GM19023 (cell line): Measurements from ENCODE around the gene PATE1.
"Not testable (repeated sequence)": the region's sequence is repeated elsewhere in the genome, so short reads cannot be mapped to it uniquely, and the experiment has no call there.

Experiments used
- ATAC-seq: cut with Tn5 transposase; IDR thresholded peaks from one replicate; pipeline ENCODE4 v1.9.1; 2021; ENCODE audit warnings: mild to moderate bottlenecking, moderate library complexity; ENCODE audit not compliant: unreplicated experiment

The PATE1 gene, protein sequence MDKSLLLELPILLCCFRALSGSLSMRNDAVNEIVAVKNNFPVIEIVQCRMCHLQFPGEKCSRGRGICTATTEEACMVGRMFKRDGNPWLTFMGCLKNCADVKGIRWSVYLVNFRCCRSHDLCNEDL

DNA sequence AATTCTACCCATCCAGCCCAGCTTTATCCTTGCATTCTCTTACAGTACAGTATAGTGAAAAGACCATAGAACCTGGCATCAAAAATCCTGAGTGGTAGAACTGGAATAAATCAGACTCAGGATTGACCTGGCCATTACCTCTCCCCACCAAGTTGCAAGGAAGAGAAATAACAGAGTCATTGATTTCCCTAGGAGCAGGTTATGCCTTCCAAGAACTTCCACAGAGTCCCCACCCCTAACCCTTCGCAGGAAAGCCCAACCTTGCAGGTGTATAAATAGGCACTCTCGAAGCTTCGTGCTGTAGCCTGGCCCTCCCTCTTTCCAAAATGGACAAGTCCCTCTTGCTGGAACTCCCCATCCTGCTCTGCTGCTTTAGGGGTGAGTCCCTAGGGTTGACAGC is at the start of gene PATE1:
PATE1 (plus strand) TSS at position 301 of the 400 bp plus-strand sequence; CDS start at position 327, 26 bp downstream.
- no peak for ATAC-seq

DNA sequence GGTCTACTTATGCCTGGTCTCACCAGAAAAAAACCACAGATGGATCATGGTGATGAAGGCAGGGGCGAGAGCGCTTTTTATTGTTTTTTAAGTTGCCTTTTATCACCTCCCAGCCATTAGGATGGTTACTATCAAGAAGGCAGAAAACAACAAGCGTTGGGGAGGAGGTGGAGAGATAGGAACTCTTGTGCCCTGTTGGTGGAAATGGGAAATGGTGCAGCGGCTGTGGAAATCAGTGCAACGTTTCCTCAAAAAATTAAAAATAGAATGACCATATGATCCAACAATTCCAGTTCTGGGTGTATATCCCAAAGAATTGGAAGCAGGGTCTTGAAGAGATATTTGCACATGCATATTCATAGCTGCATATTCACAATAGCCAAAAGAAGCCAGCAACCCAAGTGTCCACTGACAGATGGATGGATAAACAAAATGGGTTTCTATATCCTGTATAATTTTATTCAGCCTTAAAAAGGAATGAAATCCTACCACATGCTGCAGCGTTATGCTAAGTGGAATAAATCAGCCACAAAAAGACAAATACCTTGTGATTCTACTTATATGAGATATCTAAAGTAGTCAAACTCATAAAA is 45.0 kb upstream of the PATE1 start:
- ATAC-seq = no peak

DNA sequence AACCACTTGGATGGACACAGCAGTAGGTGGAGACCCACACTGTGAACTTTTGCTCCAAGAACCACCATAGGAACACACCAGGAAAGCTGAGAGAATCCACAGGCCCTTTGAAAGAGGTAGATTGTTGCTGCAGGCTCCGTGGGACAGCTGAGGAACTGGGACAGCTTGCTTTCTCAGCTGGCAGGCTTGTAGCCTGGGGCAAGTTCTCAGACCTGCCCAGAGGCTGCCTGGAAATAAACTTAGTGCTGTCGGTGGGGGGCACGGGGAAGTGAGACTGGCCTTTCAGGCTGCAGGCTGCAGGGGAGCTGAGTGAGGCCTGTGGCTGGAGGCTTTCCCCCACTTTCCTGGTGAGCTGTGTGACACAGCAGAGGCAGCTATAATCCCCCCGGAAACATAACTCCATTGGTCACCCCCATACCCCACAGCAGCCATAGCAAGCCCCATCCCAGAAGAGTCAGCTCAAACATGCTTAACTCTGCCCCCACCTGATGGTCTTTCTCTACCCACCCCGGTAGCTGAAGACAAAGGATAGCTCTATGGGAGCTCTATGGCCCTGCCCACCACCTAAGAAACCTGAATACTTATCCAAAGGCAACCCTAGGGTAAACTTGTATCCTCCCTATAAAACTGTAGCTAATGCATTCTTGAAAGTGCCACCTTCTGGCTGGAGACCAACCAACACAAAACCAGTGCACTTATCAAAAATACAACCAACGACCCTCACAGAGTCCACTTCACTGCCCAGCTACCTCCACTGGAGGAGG is 44.0 kb upstream of the PATE1 start:
- ATAC-seq = no peak

DNA sequence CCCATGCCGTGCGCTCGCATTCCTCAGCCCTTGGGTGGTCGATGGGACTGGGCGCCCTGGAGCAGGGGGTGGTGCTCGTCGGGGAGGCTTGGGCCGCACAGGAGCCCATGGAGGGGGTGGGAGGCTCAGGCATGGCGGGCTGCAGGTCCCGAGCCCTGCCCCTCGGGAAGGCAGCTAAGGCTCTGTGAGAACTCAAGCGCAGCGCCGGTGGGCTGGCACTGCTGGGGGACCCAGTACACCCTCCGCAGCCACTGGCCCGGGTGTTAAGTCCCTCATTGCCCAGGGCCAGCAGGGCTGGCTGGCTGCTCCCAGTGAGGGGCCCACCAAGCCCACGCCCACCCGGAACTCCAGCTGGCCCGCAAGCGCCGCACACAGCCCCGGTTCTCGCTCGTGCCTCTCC is 41.4 kb upstream of the PATE1 start:
- not testable (repeated sequence) for ATAC-seq

DNA sequence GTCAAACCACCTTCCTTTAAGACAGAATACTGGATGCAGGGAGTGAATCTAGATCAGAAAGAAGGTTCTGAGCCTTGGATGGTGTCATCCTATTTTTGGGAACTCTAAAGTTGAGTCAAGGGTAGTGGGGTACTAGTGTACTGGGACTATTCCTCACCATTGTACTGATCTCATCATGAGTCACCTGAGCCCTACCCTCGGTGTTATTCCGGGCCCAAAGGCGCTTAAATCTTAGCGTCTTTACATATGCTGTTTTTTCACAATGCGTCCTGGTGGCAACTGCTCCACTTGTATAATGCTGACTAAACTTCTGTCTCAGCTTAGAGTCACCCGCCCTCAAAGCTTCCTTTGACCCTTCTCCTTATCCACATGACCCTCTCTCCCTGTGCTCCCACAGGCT is 25.3 kb upstream of the PATE1 start:
- ATAC-seq = no peak

DNA sequence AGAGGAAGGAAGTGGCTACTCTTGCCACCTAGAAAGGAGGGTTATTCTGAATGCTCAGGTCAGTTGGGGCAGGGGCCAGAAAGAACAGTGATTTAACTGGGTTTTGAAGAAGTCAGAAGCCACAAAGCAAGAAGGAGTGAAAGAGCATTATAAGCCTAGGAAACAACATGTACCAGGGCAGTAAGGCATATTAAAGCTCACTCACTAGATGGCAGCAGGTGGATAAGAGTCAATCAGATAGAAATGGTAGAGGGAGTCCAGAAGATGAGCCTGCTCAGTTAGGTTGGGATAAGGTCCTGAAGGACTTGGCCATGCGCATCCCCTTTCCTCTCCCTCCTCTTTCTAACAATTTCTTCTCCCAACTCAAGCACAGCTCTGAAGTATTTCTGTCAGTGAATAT is 22.0 kb upstream of the PATE1 start:
- no peak for ATAC-seq

DNA sequence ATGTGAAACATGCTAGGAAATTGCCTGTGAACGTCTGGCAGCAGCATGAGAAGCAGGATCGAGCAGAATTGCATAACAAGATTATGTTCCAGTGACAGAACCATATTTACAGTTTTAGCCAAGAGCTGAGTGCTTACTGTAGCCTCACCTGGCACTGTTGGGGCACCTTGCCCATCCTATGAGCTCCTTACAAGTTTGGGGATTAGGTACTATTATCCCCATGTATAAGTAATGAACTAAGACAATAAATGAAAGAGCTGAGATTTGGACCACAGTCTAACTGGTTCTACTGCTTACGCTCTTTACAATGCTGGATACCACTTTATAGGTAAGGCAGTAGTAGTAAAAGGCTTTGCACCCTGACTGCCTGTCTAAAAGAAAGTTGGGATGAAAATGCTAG is 17.1 kb upstream of the PATE1 start:
- ATAC-seq = no peak

DNA sequence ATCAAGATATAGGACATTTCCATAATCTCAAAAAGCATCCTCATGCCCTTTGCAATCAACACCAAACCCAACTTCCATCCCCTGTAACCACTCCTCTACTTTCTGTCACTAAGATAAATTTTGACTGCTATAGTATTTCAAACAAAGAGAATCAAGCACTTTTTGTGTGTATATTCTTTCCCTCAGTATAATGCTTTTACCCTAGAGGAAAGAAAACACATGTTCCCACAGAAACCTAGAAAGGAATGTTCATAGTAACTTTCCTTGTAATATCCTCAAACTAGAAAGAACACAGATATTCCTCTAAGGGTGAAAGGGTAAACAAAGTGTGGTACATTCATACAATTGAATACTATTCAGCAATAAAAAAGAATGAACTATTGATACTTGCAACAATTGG is 5.5 kb upstream of the PATE1 start:
- no peak for ATAC-seq

DNA sequence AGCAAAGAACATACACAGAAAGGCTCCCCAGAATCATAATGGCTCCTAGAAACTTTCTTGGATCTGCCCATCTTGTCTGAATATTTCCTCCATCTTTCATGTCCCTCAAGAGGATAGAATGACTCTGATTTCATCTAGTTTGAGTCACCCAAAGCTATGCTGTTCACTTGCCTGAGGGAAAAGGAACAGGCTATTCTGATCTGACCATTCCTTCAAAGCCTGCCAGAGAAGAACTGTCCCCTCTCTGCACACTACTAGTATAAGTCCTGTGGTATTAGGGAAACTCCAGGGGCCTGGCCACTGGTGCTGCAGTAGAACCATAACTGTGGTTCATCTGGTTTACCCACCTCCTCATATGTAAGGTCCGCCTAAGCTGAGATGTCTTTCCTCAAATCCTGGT is 2.4 kb upstream of the PATE1 start:
- no peak for ATAC-seq

DNA sequence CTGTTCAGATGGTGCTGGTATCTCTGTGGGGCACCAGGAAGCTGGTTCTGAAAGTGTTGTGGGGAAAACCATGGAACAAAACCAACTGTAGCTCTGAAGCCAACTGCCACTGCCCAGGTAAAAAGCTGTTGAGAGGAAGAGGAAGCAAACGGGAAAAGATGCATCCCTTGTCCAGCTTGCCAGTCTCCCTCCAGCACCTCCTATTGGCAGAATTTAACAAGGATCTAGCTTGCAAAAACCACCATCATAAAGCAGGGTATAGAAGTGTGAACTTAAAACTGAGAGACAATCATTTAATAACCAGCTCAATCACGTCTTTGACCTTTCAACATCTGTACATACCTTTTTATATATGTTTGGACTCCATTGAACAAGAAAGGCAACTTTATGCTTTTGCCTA is 4.5 kb downstream of the PATE1 start:
- no peak for ATAC-seq

DNA sequence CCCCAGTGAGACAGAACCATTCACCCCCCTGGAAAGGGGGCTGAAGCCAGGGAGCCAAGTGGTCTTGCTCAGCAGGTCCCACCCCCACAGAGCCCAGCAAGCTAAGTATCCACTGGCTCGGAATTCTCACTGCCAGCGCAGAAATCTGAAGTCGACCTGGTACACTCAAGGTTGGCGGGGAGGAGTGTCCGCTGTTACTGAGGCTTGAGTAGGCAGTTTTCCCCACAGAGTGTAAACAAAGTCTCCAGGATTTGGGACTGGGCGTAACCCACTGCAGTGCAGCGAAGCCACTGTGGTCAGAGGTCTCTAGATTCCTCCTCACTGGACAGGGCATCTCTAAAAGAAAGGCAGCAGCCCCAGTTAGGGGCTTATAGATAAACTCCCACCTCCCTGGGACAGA is 10.0 kb downstream of the PATE1 start:
- ATAC-seq = no peak

DNA sequence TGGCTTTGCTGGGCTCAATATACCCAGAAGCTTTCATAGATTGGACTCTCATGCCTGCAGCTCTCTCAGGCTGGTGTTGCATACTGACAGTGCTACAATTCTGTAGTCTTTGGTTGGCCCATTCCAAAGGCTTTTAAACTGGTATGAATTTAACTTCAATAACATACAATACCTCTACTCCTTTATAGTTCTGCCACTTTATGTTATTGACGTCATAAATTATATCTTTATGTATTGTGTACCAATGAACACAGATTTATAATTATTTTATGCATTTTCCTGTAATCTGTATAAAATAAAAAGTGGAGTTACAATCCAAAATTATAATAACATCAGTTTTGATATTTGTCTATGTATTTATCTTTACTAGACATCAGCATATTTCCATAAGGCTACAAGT is 16.4 kb downstream of the PATE1 start:
- ATAC-seq = no peak

DNA sequence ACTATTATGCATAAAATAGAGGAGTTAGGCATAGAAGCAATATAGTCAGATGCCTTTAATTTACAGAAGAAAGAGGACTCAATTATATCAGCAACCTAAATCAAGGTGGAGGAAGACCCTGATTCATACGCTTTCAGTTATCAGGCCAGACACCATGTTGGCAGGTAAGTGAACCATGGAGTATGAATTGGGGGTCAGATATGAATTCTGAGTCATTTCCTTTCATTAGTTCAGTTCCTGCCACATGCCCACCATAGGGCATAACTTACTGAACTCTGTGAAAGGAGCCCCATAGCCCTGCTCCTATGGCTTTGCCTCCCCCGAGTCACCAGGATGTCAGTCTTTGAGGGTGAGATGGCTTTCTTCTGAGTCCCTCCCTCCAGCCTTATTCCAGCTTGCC is 17.4 kb downstream of the PATE1 start:
- no peak for ATAC-seq

DNA sequence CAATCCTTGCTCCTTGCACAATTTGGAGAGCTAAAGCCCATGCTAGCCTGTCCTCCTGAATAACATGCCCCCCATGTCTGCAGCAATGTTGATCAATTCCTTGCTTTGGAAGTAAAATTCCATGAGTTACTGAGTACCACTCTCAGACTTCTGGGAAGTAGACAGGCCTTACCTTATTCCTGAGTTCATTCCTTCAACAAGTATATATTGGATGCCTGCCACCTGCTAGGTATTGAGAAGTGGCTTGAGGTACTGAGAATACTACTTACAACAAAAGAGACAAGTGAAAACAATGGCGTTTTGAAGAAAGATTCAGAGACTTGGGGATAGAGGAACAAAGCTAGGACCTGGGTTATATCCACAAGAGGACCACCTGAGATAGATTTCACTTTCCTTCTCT is 20.2 kb downstream of the PATE1 start:
- no peak for ATAC-seq

DNA sequence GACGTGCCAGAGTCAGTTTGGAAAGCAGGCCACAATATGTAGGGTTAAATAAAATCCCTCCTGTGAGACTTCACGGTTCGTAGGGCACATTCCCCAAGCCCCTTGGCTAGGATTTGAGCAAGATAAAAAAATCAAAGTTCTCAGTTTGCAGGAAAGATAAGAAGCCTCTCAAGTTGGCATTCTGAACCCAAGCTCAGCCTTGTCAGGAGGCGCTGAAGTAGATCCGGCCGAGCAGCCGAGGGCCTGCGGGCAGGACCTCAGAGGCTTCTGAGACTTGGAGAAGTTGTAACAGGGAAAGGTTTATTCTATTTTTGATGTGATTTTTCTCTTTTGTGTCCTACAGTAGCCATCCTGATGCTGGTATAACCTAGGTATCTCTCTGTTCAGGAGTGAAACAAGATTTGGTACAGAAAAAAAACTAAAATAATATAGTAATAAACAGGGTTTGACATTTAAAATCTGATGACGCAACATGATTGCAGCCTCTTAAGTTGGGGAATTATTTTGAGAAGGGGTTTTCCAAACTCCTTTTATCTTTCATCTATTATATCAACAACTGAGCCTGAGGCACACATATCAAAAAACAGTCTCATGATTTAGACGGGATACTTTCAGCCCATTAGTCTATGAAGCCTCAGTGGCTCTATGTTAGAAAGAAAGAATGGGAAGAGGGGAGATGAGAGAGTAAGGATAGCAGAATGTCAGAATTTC is 22.4 kb downstream of the PATE1 start:
- ATAC-seq = no peak

DNA sequence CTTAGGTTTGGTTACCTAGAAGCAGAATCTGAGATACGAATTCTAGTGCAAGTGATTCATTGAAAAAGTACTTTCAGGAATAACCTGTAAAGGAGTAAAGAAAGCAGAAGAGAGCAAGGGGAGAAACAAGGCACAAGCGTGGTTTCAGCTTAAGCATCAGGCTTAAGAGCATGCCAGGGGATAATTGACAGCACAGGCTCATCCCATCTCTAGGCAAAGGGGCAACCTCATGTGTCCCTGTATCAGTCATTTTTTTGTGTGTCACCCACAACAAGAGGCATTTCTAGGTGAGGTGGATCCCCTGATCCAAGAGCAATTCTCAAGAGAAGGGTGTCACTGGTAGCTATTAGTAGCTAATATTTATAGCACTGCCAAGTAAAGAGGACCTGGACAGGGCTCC is 24.5 kb downstream of the PATE1 start:
- ATAC-seq = no peak

DNA sequence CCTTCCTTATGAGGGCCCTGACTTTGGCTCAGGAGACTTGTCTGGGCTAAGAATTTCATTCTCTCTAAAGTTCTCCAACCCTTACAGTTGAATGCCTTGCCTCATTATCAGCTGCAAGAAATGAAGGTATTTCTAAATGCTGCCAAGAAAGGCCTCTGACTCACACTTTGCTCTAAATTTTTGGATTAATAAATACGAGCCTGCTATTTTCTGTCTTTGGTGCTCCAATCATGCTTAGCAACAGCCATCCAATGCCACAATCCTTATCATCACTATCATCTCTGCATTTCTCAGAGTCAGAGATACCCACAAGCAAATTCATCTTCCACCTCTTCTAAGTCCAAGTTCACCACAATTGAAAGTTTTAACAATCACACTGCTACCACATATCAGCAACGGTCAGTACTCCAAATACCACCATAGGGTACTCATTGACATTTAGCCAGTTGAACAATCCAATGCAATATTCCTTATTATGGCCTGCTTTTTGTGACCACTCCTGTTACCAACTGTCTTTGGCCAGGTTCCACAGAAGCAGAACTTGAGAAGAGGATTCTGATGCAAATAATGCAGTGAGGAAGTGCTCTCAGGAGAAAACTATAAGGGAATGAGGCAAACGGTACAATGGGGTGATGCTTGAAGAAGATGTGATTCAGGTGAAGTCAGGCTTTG is 26.9 kb downstream of the PATE1 start:
- no peak for ATAC-seq

DNA sequence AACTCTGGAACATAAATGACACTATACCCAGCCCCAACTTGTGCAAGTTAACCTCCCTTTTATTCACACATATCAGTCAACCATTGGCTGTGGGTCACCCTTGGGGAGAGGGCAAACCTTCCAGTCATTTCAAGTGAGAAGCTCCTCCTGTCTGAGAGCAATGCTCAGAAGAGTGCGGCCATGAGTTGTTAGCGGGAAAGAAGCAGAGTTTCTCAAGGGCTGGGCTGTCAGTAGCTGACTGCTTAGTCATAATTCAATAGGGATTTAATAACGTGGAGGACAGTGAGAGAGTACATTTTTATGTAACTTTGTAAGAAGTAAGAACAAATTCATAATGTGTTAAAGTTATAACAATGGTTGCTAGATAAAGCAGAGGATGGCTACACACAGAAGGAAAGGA is 27.4 kb downstream of the PATE1 start:
- no peak for ATAC-seq

DNA sequence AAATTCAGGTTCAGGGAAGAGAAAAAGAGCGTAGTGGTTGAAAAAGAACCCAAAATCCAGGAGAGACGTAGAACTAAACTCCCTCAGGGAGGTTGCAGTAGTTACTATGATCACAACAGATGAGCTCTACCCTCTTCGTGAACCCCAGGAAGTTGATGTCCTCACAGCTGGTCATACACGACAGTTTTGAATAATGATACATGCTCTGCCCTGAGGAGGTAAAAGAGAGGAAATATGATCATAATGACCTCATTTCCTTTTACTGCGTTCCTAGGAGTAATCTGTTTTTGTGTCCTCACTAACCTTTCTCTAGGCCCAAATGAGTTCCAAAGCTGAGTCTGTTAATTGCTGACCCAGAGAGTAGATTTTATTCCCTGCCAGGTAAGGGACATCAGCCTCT is 31.2 kb downstream of the PATE1 start:
- no peak for ATAC-seq

DNA sequence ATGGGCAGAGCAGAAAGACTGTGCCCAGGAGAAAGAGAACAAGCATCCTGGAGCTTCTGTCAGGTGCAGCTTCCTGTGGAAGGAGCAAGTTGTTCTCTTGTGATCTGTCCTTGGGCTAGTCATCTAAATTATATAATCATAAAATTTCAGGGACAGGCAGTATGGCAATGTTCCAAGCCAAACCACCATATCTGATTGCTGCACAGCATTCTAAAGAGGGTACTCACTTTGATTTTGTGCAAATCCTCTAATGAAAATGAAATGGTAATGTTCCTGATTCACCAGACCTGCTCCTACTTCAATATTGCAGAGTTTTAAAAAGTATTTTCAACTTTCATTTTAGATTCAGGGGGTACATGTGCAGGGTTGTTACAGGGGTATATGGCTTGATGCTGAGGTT is 32.6 kb downstream of the PATE1 start, which contains the start of gene PATE2:
PATE2 (minus strand) TSS at position 101 of the 400 bp plus-strand sequence; CDS start at position 46, 55 bp downstream.
- ATAC-seq = no peak

DNA sequence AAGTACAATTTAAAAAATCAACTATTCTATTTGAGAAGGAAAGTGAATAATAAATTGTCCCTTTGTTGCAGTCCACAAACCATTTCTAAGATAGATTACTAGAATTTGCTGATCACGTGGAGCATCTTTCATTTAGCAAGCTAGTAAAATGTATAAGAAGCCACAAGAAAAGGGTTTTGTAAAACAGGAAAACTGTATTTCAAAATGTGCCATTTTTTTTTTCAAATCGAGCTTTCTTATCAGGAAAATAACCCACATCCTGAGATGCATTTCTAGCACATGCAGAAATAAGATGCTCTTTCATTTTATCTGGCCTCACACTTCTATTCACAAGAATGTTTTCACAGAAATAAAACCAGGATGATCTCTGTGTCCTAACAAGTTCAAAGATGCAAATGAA is 38.6 kb downstream of the PATE1 start:
- no peak for ATAC-seq
